GM19324 (cell line): Measurements from ENCODE around the gene HMX2.

Experiments
- ATAC-seq: cut with Tn5 transposase; IDR thresholded peaks from one replicate; pipeline ENCODE4 v1.9.1; 2021; ENCODE audit warnings: mild to moderate bottlenecking, moderate library complexity; ENCODE audit not compliant: unreplicated experiment, low FRiP score

Gene HMX2

GRCh38 chr10:123136806-123137642 lies 10.9 kb upstream of the HMX2 start:
- no peak for ATAC-seq

- no peak for ATAC-seq
These were observed 8.8 kb upstream of the HMX2 start for GRCh38 chr10:123139165-123139520.

GRCh38 chr10:123139521-123140163 lies 8.3 kb upstream of the HMX2 start:
- ATAC-seq, result no peak

GRCh38 chr10:123140164-123140982 lies 7.6 kb upstream of the HMX2 start:
- no peak for ATAC-seq

- no peak for ATAC-seq
These were observed 6.9 kb upstream of the HMX2 start for GRCh38 chr10:123140983-123141390.

GRCh38 chr10:123141791-123142700 lies 5.9 kb upstream of the HMX2 start:
- ATAC-seq, result no peak

- no peak for ATAC-seq
These were observed 5.2 kb upstream of the HMX2 start for GRCh38 chr10:123142701-123143161.

GRCh38 chr10:123143162-123143824 lies 4.6 kb upstream of the HMX2 start:
- no peak for ATAC-seq

- no peak for ATAC-seq
These were observed 4.1 kb upstream of the HMX2 start for GRCh38 chr10:123143825-123144168.

- ATAC-seq, result no peak
These were observed 3.0 kb upstream of the HMX2 start for GRCh38 chr10:123144697-123145541.

GRCh38 chr10:123145542-123146012 lies 2.4 kb upstream of the HMX2 start:
- no peak for ATAC-seq

- no peak for ATAC-seq
These were observed 1.7 kb upstream of the HMX2 start for GRCh38 chr10:123146013-123146893.

GRCh38 chr10:123146894-123147634 lies 872 bp upstream of the HMX2 start:
- no peak for ATAC-seq

GRCh38 chr10:123148414-123149161 lies 652 bp downstream of the HMX2 start:
- ATAC-seq, result no peak

- no peak for ATAC-seq
These were observed 1.2 kb downstream of the HMX2 start for GRCh38 chr10:123149162-123149567.

GRCh38 chr10:123149568-123150270 lies 1.8 kb downstream of the HMX2 start:
- no peak for ATAC-seq
